Testis (tissue), 2 donors: ENCODE measurements around the gene TMEM30B.

Experiments
- POLR2A ChIP-seq: fragments of 450-650 bp; IDR thresholded peaks from one replicate; pipeline ENCODE4 v1.6.1; 2017; ENCODE audit warnings: antibody characterized with exemption, mild to moderate bottlenecking, moderate library complexity
- TF ChIP-seq, protein P1 (sequence below), 3 experiments: fragments of 450-650 bp in 2 of 3; fragments of 200-600 bp in 1 of 3; sonication (generic) in 1 of 3; IDR thresholded peaks; one replicate each; pipeline ENCODE4 v1.5.1; 2016 to 2019; ENCODE audit warnings: antibody characterized with exemption in 3 of 3, mild to moderate bottlenecking in 2 of 3, moderate library complexity in 1 of 3

DNA sequence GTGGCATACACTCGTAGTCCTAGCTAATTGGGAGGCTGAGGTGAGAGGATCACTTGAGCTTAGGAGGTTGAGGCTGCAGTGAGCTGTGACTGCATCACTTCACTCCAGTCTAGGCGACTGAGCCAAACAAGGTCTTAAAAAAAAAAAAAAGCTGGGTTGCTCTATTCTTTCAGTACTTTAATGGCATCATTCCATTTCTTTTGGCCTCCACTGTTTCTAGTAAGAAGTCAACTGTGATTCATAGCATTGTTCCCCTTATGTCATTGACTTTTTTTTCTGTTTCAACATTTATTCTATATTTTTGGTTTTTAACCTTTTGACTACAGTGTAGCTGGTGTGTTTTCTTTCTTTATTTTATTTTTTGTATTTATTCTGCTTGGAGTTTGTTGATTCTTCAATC is 23.6 kb upstream of the TMEM30B start:
- TF ChIP-seq, protein P1, sequence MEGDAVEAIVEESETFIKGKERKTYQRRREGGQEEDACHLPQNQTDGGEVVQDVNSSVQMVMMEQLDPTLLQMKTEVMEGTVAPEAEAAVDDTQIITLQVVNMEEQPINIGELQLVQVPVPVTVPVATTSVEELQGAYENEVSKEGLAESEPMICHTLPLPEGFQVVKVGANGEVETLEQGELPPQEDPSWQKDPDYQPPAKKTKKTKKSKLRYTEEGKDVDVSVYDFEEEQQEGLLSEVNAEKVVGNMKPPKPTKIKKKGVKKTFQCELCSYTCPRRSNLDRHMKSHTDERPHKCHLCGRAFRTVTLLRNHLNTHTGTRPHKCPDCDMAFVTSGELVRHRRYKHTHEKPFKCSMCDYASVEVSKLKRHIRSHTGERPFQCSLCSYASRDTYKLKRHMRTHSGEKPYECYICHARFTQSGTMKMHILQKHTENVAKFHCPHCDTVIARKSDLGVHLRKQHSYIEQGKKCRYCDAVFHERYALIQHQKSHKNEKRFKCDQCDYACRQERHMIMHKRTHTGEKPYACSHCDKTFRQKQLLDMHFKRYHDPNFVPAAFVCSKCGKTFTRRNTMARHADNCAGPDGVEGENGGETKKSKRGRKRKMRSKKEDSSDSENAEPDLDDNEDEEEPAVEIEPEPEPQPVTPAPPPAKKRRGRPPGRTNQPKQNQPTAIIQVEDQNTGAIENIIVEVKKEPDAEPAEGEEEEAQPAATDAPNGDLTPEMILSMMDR (IDR thresholded peaks at IDR 0.05) = no peak
- TF ChIP-seq POLR2A = no peak
